Astrocyte (in vitro differentiated cells and primary cell): ENCODE data around the gene ANKRD29. TPM values are rescaled to one million over a fixed set of nuclear protein-coding genes. Genes with fewer than 3 reads are reported as not detected.

Experiments used
- DNase-seq: peaks from one replicate; pipeline ENCODE4 v3.0.0-alpha.2; 2010; ENCODE audit warnings: low read depth
- FAIRE-seq: peaks from 2 replicates; lab custom pipeline; 2011; peaks lifted over from hg19 to GRCh38; lab: Jason Lieb, UNC
- H2AFZ ChIP-seq: 2 replicates; pipeline ENCODE4 v1.6.0; 2012; ENCODE audit warnings: low read depth, low read length, inconsistent platforms
- H3K27ac ChIP-seq: 2 replicates; pipeline ENCODE4 v1.5.1; 2011; ENCODE audit warnings: low read depth, low read length, inconsistent platforms
- H3K27me3 ChIP-seq: 2 replicates; pipeline ENCODE4 v1.6.0; 2011; ENCODE audit warnings: low read length, inconsistent platforms; ENCODE audit not compliant: insufficient read depth
- H3K36me3 ChIP-seq: 2 replicates; pipeline ENCODE4 v1.5.1; 2011; ENCODE audit warnings: low read length, inconsistent platforms; ENCODE audit not compliant: insufficient read depth
- H3K4me1 ChIP-seq: 2 replicates; pipeline ENCODE4 v1.5.1; 2011; ENCODE audit warnings: low read length, inconsistent platforms; ENCODE audit not compliant: insufficient read depth
- H3K4me2 ChIP-seq: 2 replicates; pipeline ENCODE4 v1.6.0; 2012; ENCODE audit warnings: low read length, inconsistent platforms
- H3K4me3 ChIP-seq: 2 replicates; pipeline ENCODE4 v1.5.1; 2011; ENCODE audit warnings: low read depth, mild to moderate bottlenecking, low read length, inconsistent platforms; ENCODE audit not compliant: insufficient read depth
- H3K79me2 ChIP-seq: 2 replicates; pipeline ENCODE4 v1.6.0; 2012; ENCODE audit warnings: mild to moderate bottlenecking, low read length, inconsistent platforms; ENCODE audit not compliant: insufficient read depth
- H3K9ac ChIP-seq: 2 replicates; pipeline ENCODE4 v1.6.0; 2012; ENCODE audit warnings: mild to moderate bottlenecking, low read length, inconsistent platforms
- H3K9me3 ChIP-seq: 2 replicates; pipeline ENCODE4 v1.5.1; 2012; ENCODE audit warnings: low read depth, mild to moderate bottlenecking, low read length, inconsistent platforms; ENCODE audit not compliant: insufficient read depth
- H4K20me1 ChIP-seq: 2 replicates; pipeline ENCODE4 v1.6.0; 2012; ENCODE audit warnings: low read length, inconsistent platforms; ENCODE audit not compliant: insufficient read depth
- H3K27ac Mint-ChIP-seq: one replicate; pipeline ENCODE4 v1.8.0; 2021; ENCODE audit warnings: mild to moderate bottlenecking, mixed read lengths; ENCODE audit not compliant: unreplicated experiment
- H3K27me3 Mint-ChIP-seq: one replicate; pipeline ENCODE4 v1.8.0; 2021; ENCODE audit warnings: low read depth, mixed read lengths; ENCODE audit not compliant: unreplicated experiment
- H3K36me3 Mint-ChIP-seq: one replicate; pipeline ENCODE4 v1.8.0; 2021; ENCODE audit warnings: low read depth, mixed read lengths; ENCODE audit not compliant: unreplicated experiment
- H3K4me1 Mint-ChIP-seq: one replicate; pipeline ENCODE4 v1.8.0; 2021; ENCODE audit warnings: low read depth, mixed read lengths; ENCODE audit not compliant: unreplicated experiment
- H3K4me3 Mint-ChIP-seq: one replicate; pipeline ENCODE4 v1.8.0; 2021; ENCODE audit warnings: mild to moderate bottlenecking, moderate library complexity, mixed read lengths; ENCODE audit not compliant: unreplicated experiment
- H3K9me3 Mint-ChIP-seq: one replicate; pipeline ENCODE4 v1.8.0; 2021; ENCODE audit warnings: mild to moderate bottlenecking, mixed read lengths; ENCODE audit not compliant: unreplicated experiment
- CTCF ChIP-seq: IDR thresholded peaks from 2 replicates; pipeline ENCODE4 v1.5.1; 2011; ENCODE audit warnings: low read depth, mild to moderate bottlenecking, inconsistent platforms, low read length, moderate library complexity; ENCODE audit not compliant: insufficient read depth
- EZH2 ChIP-seq: IDR thresholded peaks from 2 replicates; pipeline ENCODE4 v1.6.1; 2012; ENCODE audit warnings: mild to moderate bottlenecking, low read length, inconsistent platforms; ENCODE audit not compliant: insufficient read depth
- total RNA-seq: library from RNA; stranded (reverse); gene quantifications from 2 replicates; pipeline ENCODE4 v1.2.1, GENCODE V29; 2021

ANKRD29 gene
- total RNA-seq, 1 donor from 2014 or later, result 0.75 TPM

DNA sequence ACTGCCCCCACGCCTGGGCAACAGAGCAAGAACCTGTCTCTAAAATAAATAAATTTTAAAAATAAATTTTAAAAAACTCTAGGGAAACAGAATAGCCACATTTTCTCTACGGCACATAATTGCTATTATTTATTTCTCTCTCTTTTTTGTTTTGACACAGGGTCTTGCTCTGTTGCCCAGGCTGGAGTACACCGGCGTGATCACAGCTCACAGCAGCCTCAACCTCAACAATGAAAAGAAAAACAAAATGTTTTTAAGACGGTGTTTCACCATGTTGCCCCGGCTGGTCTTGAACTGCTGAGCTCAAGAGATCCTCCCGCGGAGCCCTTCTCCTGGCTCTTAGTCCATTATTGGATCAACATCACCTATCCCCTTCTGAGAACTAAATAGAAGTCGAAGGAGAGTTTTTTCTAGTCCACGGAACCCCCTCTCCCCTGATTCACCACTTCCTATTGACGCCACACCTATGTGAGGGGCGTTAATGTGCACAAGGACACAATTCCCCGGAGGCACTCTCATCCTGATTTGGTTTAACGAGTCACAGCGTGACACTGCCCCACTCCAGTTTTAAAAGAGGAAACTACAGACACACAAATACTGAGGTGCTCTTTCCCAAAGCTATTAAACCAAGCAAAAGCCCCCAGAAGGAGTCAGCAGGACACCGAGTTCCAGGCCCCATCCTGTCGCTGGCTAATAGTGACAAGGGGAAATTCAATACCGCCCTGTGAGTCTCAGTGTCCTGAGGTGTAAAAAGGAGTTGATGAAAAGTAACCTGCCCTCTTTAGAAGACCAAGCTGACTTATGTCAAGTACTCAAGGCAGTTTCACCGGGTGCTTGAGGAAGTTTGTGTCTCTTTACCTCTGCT, 77.5 kb downstream of the ANKRD29 start:
- Histone ChIP-seq H3K9ac (peak overlapping the region; percentile 98), H3K4me1 (peaks cover 27% of the 10 kb centered on the region), H3K4me2 (peak overlapping the region; percentile 97), H3K36me3 (no peaks in the 10 kb centered on the region), H3K27ac (peak overlapping the region; percentile 98), H3K4me3 (peak overlapping the region; percentile 92), H3K79me2 (peaks cover 45% of the 10 kb centered on the region), H2AFZ (peak overlapping the region; percentile 80), H3K27me3 (no peaks in the 10 kb centered on the region), H3K9me3 (no peaks in the 10 kb centered on the region), H4K20me1 (peaks cover 44% of the 10 kb centered on the region)
- Mint-ChIP-seq H3K27ac (peak overlapping the region; percentile 83), H3K36me3 (peaks cover 1% of the 10 kb centered on the region), H3K4me3 (peak overlapping the region; percentile 97), H3K27me3 (peaks cover 3% of the 10 kb centered on the region), H3K4me1 (peaks cover 32% of the 10 kb centered on the region), H3K9me3 (no peaks in the 10 kb centered on the region)
- TF ChIP-seq EZH2, result no peak
- no peak for TF ChIP-seq CTCF
- DNase-seq (peak; percentile 14), FAIRE-seq (no peak)

- Histone ChIP-seq H3K27me3 (no peaks in the 10 kb centered on the region), H3K9ac (no peak overlapping the region), H3K4me1 (peaks cover 27% of the 10 kb centered on the region), H3K79me2 (peaks cover 49% of the 10 kb centered on the region), H3K27ac (no peak overlapping the region), H4K20me1 (peaks cover 53% of the 10 kb centered on the region), H3K36me3 (no peaks in the 10 kb centered on the region), H3K4me3 (no peak overlapping the region), H3K4me2 (peak overlapping the region; percentile 97), H3K9me3 (no peaks in the 10 kb centered on the region), H2AFZ (no peak overlapping the region)
- H3K27ac Mint-ChIP-seq, result peak overlapping the region; percentile 36
- H3K27me3 Mint-ChIP-seq, result peaks cover 3% of the 10 kb centered on the region
- FAIRE-seq, result no peak
- no peaks in the 10 kb centered on the region for H3K9me3 Mint-ChIP-seq
- H3K4me1 Mint-ChIP-seq, result peaks cover 36% of the 10 kb centered on the region
- H3K36me3 Mint-ChIP-seq, result peaks cover 1% of the 10 kb centered on the region
- H3K4me3 Mint-ChIP-seq, result peak overlapping the region; percentile 68
- no peak for DNase-seq
- no peak for TF ChIP-seq EZH2
- no peak for TF ChIP-seq CTCF
Measured at GRCh38 chr18:23584019-23584983, 78.4 kb downstream of the ANKRD29 start.
